Activated CD8-positive, alpha-beta T cell treated with anti-CD3 and anti-CD28 coated beads, Interleukin-2, amount 10 ng/mL, durations not matched to agents 7 days and 5 days (primary cell): ENCODE data around the gene DMD. TPM values are rescaled to one million over a fixed set of nuclear protein-coding genes. Genes with fewer than 3 reads are reported as not detected.

Source experiments
- ATAC-seq: fragments of 150-1000 bp; cut with Tn5 transposase; one replicate; pipeline ENCODE4 v1.10.0; 2021; ENCODE audit warnings: moderate library complexity
- CTCF ChIA-PET: fragments of 350-600 bp; sonication (Branson Sonifier 250); formaldehyde crosslinking; loops from one replicate; lab custom pipeline; 2021; ENCODE audit warnings: antibody characterized with exemption; lab: Charles Lee
- POLR2A ChIA-PET: fragments of 350-600 bp; sonication (Branson Sonifier 250); formaldehyde crosslinking; loops from one replicate; lab custom pipeline; 2021; ENCODE audit warnings: antibody characterized with exemption; lab: Charles Lee
- DNase-seq: peaks from one replicate; pipeline ENCODE4 v3.0.0-alpha.2; 2020
- H3K27ac Mint-ChIP-seq: one replicate; pipeline ENCODE4 v1.8.0; 2021; ENCODE audit warnings: mild to moderate bottlenecking, mixed read lengths
- H3K27me3 Mint-ChIP-seq: one replicate; pipeline ENCODE4 v1.8.0; 2021; ENCODE audit warnings: low read depth, mixed read lengths
- H3K36me3 Mint-ChIP-seq: one replicate; pipeline ENCODE4 v1.8.0; 2021; ENCODE audit warnings: low read depth, mixed read lengths
- H3K4me1 Mint-ChIP-seq: one replicate; pipeline ENCODE4 v1.8.0; 2021; ENCODE audit warnings: low read depth, mixed read lengths
- H3K4me3 Mint-ChIP-seq: one replicate; pipeline ENCODE4 v1.8.0; 2021; ENCODE audit warnings: mild to moderate bottlenecking, mixed read lengths
- H3K9me3 Mint-ChIP-seq: one replicate; pipeline ENCODE4 v1.8.0; 2022; ENCODE audit warnings: mixed read lengths; ENCODE audit not compliant: insufficient read depth
- total RNA-seq, 2 experiments: library from RNA; stranded (reverse); gene quantifications; one replicate each; pipeline ENCODE4 v1.2.3, GENCODE V29; 2021

DMD gene
- total RNA-seq, 2 experiments from 2014 or later, result not detected

DNA sequence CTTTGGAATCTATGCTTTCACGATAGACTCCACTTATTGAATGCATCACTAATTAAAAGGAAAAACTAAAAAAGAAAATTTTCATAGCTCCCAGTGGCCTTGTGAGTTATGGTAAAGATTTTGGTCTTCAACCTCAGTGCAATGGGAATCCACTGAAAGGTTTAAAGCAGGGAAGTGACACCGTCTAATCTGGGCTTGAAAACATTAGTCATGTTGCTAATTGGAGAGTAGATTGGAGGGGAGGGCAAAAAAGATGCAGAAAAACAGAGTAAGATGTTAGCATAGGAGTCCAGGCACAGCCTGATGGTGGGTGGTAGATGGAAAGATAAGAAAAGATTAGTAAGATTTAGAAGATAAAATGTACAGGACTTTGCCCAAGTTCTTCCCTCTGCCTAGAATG lies 1506.4 kb downstream of the DMD start:
- H3K4me1 Mint-ChIP-seq, result no peaks in the 10 kb centered on the region
- POLR2A ChIA-PET, result no interaction called here

DNA sequence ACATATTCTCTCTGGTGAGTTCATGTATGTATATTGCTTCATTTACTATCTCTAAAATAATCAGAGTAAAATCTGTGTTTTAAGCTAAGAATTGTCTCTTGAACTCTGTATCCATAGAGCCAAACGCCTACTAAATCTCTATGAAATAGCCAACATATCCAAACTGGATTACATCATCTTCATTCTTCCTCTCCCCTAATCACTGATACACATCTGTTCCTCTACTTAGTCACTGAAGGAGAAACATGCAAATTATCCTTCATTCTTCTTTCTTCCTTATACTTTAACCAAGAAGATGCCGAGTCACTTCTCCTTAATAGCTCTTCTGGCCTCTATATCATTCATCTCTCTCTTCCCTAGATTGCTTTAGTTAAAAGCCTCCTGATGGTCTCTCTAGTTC lies 1509.1 kb downstream of the DMD start:
- H3K27me3 Mint-ChIP-seq, result no peaks in the 10 kb centered on the region
- ATAC-seq, result no peak
- no peak for DNase-seq
- H3K9me3 Mint-ChIP-seq, result no peaks in the 10 kb centered on the region
- H3K4me1 Mint-ChIP-seq, result no peaks in the 10 kb centered on the region
- no peaks in the 10 kb centered on the region for H3K36me3 Mint-ChIP-seq
- ChIA-PET POLR2A (no interaction called here), CTCF (no interaction called here)
- H3K27ac Mint-ChIP-seq, result no peak overlapping the region
- no peak overlapping the region for H3K4me3 Mint-ChIP-seq

More for the DNA sequence above, 1506.4 kb downstream of the DMD start:
- CTCF ChIA-PET, result no interaction called here
- DNase-seq, result no peak
- Mint-ChIP-seq H3K9me3 (no peaks in the 10 kb centered on the region), H3K27ac (no peak overlapping the region), H3K4me3 (no peak overlapping the region), H3K36me3 (no peaks in the 10 kb centered on the region), H3K27me3 (no peaks in the 10 kb centered on the region)
- ATAC-seq, result no peak

DNA sequence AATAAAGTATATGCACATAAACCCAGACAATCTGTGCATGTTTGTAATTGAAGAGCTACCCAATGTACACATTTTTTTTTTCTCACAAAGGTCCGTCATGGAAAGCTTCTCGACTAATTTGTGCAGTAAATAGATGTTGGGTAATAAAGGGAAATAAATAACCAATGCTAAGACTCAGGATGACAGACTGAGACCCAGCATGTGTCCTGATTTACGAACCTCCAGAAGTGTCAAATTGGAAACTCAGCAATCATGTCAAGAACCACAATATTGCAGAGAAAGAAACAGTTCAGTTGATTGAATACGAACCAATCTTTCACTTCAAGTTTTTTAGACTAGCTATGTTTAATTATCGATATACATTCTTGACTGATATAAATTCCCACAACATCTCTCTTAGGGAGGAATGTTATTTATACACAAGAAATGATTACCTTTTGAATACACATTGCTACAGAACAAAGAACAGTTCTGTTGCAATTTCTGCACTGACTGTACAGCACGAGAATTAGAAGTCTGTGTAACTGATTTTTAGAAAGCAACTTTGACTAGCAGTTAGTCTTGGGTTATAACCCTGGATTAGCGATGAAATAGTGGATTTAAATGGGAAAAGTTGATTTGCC lies 1513.9 kb downstream of the DMD start:
- Mint-ChIP-seq H3K27ac (no peak overlapping the region), H3K36me3 (no peaks in the 10 kb centered on the region), H3K4me3 (no peak overlapping the region), H3K9me3 (no peaks in the 10 kb centered on the region), H3K27me3 (no peaks in the 10 kb centered on the region), H3K4me1 (no peaks in the 10 kb centered on the region)
- CTCF ChIA-PET, result no interaction called here
- POLR2A ChIA-PET, result no interaction called here
- ATAC-seq (no peak), DNase-seq (no peak)

DNA sequence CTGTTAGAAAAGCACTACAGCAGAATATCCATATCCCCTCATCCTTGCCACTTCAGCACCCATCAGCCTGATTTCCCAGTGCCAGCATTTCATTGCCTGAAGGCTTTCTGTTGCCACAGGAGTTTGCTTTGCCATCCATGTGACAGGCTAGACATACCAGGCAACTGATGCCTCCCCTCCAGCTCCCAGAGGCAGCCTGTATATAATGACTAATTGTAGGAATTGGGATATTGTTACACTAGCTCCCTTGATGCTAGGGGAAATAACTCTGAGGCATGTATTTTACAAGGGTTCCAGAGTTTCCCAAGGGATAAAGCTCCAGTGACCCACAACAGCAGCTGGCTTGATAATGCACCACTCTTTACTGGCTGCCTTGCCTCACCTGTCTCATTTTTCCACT lies 1531.5 kb downstream of the DMD start:
- no peaks in the 10 kb centered on the region for H3K4me1 Mint-ChIP-seq
- DNase-seq, result no peak
- no peaks in the 10 kb centered on the region for H3K9me3 Mint-ChIP-seq
- POLR2A ChIA-PET, result no interaction called here
- H3K27ac Mint-ChIP-seq, result no peak overlapping the region
- no peak overlapping the region for H3K4me3 Mint-ChIP-seq
- H3K27me3 Mint-ChIP-seq, result no peaks in the 10 kb centered on the region
- no peak for ATAC-seq
- no peaks in the 10 kb centered on the region for H3K36me3 Mint-ChIP-seq
- CTCF ChIA-PET, result no interaction called here

DNA sequence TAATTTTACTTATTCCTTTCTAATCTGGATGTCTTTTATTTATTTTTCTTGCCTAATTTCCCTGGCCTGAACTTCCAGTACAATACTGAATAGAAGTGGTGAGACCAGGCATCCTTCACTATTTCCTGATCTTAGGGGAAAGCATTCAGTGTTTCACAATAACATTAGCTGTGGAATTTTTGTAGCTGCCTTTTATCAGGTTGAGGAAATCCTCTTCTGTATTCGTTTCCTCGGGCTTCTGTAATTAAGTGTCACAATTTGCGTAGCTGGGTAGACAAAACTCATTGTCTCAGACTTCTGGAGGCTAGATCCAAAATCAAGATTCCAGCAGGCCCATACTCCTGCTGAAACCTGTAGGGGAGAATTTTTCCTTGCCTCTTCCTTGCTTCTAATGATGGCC lies 1541.1 kb downstream of the DMD start:
- no peak for DNase-seq
- ATAC-seq, result no peak
- H3K36me3 Mint-ChIP-seq, result no peaks in the 10 kb centered on the region
- no peaks in the 10 kb centered on the region for H3K4me1 Mint-ChIP-seq
- ChIA-PET CTCF (no interaction called here), POLR2A (no interaction called here)
- no peaks in the 10 kb centered on the region for H3K27me3 Mint-ChIP-seq
- H3K4me3 Mint-ChIP-seq, result no peak overlapping the region
- H3K9me3 Mint-ChIP-seq, result no peaks in the 10 kb centered on the region
- H3K27ac Mint-ChIP-seq, result no peak overlapping the region

DNA sequence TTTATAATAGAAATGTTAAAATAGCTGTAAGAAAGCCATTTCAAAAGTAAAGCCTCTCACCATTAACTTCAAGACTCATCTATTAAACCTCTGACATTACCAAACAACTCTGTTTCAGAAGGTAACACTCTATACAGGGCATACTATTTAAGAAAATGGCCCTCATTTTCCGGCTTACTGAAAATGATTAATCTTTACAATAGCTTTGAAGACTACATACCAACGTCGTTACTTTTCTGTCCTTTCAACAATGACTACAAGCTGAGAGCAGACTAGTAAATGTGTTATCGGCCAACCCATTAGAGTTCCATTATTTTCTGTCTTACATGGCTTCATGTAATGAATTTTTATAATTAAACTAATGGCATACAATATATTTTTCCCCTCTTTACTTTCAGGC lies 1545.9 kb downstream of the DMD start:
- Mint-ChIP-seq H3K36me3 (no peaks in the 10 kb centered on the region), H3K4me3 (no peak overlapping the region), H3K4me1 (no peaks in the 10 kb centered on the region), H3K27me3 (no peaks in the 10 kb centered on the region), H3K27ac (no peak overlapping the region), H3K9me3 (no peaks in the 10 kb centered on the region)
- DNase-seq (no peak), ATAC-seq (no peak)
- ChIA-PET CTCF (no interaction called here), POLR2A (no interaction called here)

DNA sequence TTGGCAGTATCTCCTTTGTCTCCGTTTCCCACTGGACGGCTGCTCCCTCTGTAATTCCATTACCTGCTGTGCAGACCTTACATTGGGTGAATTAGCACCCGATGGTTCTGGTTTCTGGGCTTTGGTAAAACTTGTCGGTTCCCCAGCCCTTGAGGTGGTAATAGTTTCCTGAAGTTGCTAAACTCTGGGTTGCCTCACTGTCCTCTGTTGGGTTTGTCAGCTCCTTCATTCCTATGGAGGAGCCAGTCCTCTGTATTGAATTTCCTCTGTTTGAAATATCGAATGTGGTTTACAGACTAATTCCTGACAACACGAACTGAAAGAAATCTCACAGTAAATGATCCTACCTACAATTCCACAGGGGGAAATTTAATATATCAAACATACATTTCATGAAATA lies 1548.2 kb downstream of the DMD start:
- Mint-ChIP-seq H3K4me1 (no peaks in the 10 kb centered on the region), H3K4me3 (no peak overlapping the region), H3K27me3 (no peaks in the 10 kb centered on the region), H3K9me3 (no peaks in the 10 kb centered on the region), H3K36me3 (no peaks in the 10 kb centered on the region), H3K27ac (no peak overlapping the region)
- no peak for DNase-seq
- ATAC-seq, result no peak
- POLR2A ChIA-PET, result no interaction called here
- CTCF ChIA-PET, result no interaction called here

DNA sequence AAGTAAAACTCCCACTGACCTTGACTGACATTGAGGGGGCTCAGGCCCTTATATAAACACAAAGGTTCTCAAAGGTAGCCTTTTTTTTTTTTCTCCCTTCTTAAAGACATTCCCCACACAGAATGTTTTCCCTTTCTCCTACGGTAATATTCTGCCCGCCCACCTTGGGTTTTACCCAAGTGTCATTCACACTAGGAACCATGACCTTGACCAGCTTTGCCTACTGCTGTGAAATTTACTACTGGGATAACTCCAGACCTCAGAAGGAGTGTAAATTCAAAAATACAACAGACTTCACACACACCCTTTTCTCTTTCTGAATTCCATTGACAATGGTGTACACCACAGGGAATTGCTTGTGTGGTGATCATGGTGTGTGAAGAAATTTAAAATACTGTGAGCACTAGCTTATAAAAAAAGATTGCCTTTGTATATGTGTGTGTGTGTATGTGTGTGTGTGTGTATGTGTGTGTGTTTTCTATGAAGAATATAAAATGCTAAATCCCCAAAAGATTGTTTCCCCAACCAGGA lies 1550.0 kb downstream of the DMD start:
- ATAC-seq (no peak), DNase-seq (no peak)
- CTCF ChIA-PET, result no interaction called here
- H3K27ac Mint-ChIP-seq, result no peak overlapping the region
- no peaks in the 10 kb centered on the region for H3K4me1 Mint-ChIP-seq
- no peaks in the 10 kb centered on the region for H3K27me3 Mint-ChIP-seq
- H3K36me3 Mint-ChIP-seq, result no peaks in the 10 kb centered on the region
- POLR2A ChIA-PET, result no interaction called here
- H3K9me3 Mint-ChIP-seq, result no peaks in the 10 kb centered on the region
- H3K4me3 Mint-ChIP-seq, result no peak overlapping the region

DNA sequence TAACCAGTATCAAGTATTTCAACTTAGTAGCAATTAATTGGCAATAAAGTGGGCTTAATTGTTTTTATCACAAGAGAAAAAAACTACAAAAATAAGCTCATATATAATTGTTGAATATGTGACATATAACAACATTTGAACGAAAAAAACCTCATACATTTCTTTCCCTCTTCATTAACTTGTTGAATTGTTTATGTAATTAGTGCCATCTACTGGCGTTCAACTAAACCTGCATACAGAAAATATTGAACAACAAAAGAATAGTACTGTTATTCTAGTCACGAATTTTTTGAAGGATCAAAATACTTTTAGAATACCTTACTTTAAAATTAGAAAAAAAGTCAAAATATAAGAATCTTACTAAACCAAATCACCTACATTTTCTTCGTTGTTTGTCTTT lies 1553.0 kb downstream of the DMD start:
- H3K27ac Mint-ChIP-seq, result no peak overlapping the region
- no peaks in the 10 kb centered on the region for H3K27me3 Mint-ChIP-seq
- CTCF ChIA-PET, result interaction anchor here (1.2 to 3.0 kb wide), 2 partner anchors 620 to 622 kb away, joined by 3 to 12 read pairs; no protein-coding TSS in a partner anchor
- DNase-seq (no peak), ATAC-seq (no peak)
- no peaks in the 10 kb centered on the region for H3K36me3 Mint-ChIP-seq
- POLR2A ChIA-PET, result no interaction called here
- no peaks in the 10 kb centered on the region for H3K4me1 Mint-ChIP-seq
- H3K4me3 Mint-ChIP-seq, result no peak overlapping the region
- no peaks in the 10 kb centered on the region for H3K9me3 Mint-ChIP-seq

DNA sequence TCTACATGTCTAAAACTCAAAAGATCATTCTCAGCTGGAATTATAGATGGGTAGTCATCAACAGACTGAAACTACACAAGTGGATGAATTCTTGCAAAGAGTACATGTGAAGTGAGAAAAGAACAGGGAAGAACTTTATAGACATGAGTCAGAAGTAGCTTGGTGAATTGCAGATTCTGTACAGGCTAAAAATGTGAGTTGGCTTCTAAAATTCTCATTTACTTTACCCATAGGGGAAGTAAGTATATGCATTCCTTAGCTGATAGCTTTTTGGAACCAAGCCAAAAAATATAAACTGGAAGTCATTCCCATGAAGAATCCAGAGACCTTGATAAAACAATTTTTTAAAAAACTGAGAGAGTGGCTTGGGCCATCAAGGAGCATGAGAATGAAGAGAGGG lies 1555.3 kb downstream of the DMD start:
- Mint-ChIP-seq H3K4me3 (no peak overlapping the region), H3K27ac (no peak overlapping the region), H3K36me3 (no peaks in the 10 kb centered on the region), H3K9me3 (no peaks in the 10 kb centered on the region), H3K4me1 (no peaks in the 10 kb centered on the region), H3K27me3 (no peaks in the 10 kb centered on the region)
- ChIA-PET POLR2A (no interaction called here), CTCF (interaction anchor here (1.2 to 3.0 kb wide), 3 partner anchors 616 to 619 kb away, joined by 3 to 12 read pairs (median 4); no protein-coding TSS in a partner anchor)
- no peak for ATAC-seq
- no peak for DNase-seq

DNA sequence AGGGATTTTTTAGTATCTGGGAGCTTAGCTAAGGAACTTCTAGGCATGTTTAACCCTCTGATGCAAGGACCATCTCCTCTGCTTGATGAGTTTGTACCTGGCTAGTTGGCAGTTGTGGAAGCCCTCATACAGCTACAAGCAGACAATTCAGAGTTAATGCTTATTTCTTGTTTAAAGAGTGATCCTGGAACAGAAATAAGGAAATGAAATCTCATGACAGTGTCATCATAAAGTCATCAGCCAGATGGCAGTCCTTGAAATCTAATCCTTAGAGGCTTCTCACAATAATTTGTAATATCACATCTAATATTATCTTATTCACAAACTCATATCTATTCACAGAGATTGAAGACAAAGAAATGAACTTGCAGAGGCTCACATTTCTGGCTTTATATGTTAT lies 1557.9 kb downstream of the DMD start:
- no peaks in the 10 kb centered on the region for H3K9me3 Mint-ChIP-seq
- H3K27ac Mint-ChIP-seq, result no peak overlapping the region
- no peaks in the 10 kb centered on the region for H3K36me3 Mint-ChIP-seq
- no peak for DNase-seq
- POLR2A ChIA-PET, result no interaction called here
- H3K4me3 Mint-ChIP-seq, result no peak overlapping the region
- no peaks in the 10 kb centered on the region for H3K4me1 Mint-ChIP-seq
- ATAC-seq, result no peak
- CTCF ChIA-PET, result no interaction called here
- no peaks in the 10 kb centered on the region for H3K27me3 Mint-ChIP-seq

DNA sequence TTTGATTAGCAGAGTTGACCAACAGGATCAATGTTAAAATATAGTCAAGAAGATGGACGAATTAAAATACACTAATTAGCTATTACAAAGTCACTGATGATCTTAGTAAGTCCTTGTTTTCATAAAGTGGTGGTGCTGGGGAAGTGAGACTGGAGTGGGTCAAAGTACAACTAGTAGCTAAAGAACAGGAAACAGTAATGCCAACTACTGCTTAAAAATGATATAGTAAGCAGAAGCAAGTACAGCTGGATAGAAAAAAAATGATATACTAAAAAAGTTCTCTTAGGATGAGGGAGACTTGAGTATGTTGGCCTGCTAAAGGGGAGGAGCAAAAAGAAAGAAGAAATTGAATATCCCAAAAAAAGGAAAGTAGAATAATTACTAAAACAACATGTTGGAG lies 1558.7 kb downstream of the DMD start:
- Mint-ChIP-seq H3K27ac (no peak overlapping the region), H3K27me3 (no peaks in the 10 kb centered on the region), H3K9me3 (no peaks in the 10 kb centered on the region), H3K4me1 (no peaks in the 10 kb centered on the region), H3K36me3 (no peaks in the 10 kb centered on the region), H3K4me3 (no peak overlapping the region)
- CTCF ChIA-PET, result no interaction called here
- no peak for DNase-seq
- no peak for ATAC-seq
- POLR2A ChIA-PET, result no interaction called here

DNA sequence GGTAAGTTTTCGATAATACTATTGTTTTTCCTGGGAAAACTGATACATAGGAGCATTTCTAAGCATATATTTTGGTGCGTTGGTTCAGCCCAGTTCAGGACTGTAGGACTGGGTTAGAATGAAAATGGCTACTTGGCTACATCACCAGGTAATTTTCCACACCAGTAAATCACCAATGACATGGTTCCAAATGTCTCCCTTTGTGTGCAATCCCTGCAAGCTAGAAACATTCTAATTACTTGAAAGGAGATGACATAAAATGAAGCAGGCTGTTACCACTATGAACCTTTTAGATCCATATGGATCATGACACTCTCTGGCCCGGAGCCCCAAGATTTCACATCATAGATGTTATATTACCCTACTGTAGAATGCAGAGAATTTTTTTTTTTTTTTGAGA lies 1562.1 kb downstream of the DMD start:
- no peaks in the 10 kb centered on the region for H3K36me3 Mint-ChIP-seq
- no peaks in the 10 kb centered on the region for H3K9me3 Mint-ChIP-seq
- no peak overlapping the region for H3K4me3 Mint-ChIP-seq
- DNase-seq (no peak), ATAC-seq (no peak)
- ChIA-PET CTCF (no interaction called here), POLR2A (no interaction called here)
- H3K27ac Mint-ChIP-seq, result no peak overlapping the region
- no peaks in the 10 kb centered on the region for H3K27me3 Mint-ChIP-seq
- H3K4me1 Mint-ChIP-seq, result no peaks in the 10 kb centered on the region
